Camera-type eye (tissue), 1 donor: ENCODE data around the gene CPLX1. TPM values are rescaled to one million over a fixed set of nuclear protein-coding genes. Genes with fewer than 3 reads are reported as not detected.

Experiments used
- total RNA-seq: library from RNA; depleted of rRNA; stranded (reverse); fragments of >200 nt; gene quantifications from one replicate; pipeline ENCODE4 v1.2.3, GENCODE V29; 2014

The CPLX1 gene
- 9.2 TPM for total RNA-seq

DNA sequence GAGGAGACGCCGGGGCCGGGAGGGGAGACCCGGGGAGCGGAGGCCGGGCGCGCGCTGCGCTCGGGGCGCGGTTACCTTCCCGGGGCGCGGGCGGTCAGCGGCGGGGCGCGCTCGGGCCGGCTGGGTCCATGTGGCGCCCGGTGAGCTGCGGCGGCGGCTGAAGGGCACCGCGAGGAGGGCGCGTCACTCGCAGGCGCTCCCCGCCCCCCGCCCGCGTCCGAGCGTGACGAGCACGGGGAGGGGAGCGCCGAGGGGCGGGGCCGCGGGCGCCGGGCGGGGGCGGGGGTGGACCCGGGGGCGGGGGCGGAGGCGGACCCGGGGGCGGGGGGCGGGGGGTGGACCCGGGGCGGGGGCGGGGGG is at the start of gene CPLX1:
TSS of gene CPLX1 (minus strand) at position 159 of the 360 bp plus-strand sequence. CDS start 1,607 bp downstream, outside the sequence.

Other genes with a start within 250 kb of the CPLX1 start
- gene TMEM271, start 249.8 kb downstream of the CPLX1 start, total RNA-seq = 1.3 TPM
- 141 TPM for gene PDE6B, start 200.6 kb downstream of the CPLX1 start, total RNA-seq
- 12.8 TPM for gene ATP5ME, start 151.9 kb downstream of the CPLX1 start, total RNA-seq
- 18.5 TPM for gene MYL5, start 151.6 kb downstream of the CPLX1 start, total RNA-seq
- gene SLC49A3, start 137.0 kb downstream of the CPLX1 start, total RNA-seq = 3.5 TPM
- gene PCGF3, start 120.3 kb downstream of the CPLX1 start, total RNA-seq = 74.4 TPM
- 83.1 TPM for gene GAK, start 106.2 kb upstream of the CPLX1 start, total RNA-seq
- 22.4 TPM for gene TMEM175, start 106.3 kb upstream of the CPLX1 start, total RNA-seq
- 8.8 TPM for gene DGKQ, start 147.4 kb upstream of the CPLX1 start, total RNA-seq
- 18.9 TPM for gene IDUA, start 160.9 kb upstream of the CPLX1 start, total RNA-seq
- 0.49 TPM for gene SLC26A1, start 167.3 kb upstream of the CPLX1 start, total RNA-seq
- 31.2 TPM for gene FGFRL1, start 185.5 kb upstream of the CPLX1 start, total RNA-seq